ENCODE results near the gene PHETA1.

The PHETA1 gene

DNA sequence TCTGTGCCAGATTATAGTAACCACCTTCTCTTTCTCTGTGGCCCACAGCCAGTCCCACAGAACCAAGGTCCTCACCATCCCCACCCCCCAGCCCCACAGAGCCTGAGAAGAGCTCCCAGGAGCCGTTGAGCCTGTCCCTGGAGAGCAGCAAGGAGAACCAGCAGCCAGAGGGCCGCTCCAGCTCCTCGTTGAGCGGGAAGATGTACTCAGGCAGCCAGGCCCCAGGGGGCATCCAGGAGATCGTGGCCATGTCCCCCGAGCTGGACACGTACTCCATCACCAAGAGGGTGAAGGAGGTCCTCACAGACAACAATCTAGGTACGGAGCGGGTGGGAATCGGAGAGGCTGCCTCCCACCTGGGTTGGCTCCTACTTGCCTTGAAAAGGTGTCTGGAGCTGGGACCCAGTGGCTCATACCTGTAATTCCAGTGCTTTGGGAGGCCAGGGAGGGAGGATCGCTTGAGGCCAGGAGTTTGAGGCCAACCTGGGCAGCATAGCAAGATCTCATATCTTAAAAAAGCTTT, 34.4 kb downstream of the PHETA1 start:
- H3K27ac ChIP-seq = no peak overlapping the region
- TF ChIP-seq, protein P1, sequence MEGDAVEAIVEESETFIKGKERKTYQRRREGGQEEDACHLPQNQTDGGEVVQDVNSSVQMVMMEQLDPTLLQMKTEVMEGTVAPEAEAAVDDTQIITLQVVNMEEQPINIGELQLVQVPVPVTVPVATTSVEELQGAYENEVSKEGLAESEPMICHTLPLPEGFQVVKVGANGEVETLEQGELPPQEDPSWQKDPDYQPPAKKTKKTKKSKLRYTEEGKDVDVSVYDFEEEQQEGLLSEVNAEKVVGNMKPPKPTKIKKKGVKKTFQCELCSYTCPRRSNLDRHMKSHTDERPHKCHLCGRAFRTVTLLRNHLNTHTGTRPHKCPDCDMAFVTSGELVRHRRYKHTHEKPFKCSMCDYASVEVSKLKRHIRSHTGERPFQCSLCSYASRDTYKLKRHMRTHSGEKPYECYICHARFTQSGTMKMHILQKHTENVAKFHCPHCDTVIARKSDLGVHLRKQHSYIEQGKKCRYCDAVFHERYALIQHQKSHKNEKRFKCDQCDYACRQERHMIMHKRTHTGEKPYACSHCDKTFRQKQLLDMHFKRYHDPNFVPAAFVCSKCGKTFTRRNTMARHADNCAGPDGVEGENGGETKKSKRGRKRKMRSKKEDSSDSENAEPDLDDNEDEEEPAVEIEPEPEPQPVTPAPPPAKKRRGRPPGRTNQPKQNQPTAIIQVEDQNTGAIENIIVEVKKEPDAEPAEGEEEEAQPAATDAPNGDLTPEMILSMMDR (IDR thresholded peaks at IDR 0.05) = no peak
- TF ChIP-seq ZFX (IDR thresholded peaks at IDR 0.05; ENCODE audit: borderline replicate concordance) = no peak

DNA sequence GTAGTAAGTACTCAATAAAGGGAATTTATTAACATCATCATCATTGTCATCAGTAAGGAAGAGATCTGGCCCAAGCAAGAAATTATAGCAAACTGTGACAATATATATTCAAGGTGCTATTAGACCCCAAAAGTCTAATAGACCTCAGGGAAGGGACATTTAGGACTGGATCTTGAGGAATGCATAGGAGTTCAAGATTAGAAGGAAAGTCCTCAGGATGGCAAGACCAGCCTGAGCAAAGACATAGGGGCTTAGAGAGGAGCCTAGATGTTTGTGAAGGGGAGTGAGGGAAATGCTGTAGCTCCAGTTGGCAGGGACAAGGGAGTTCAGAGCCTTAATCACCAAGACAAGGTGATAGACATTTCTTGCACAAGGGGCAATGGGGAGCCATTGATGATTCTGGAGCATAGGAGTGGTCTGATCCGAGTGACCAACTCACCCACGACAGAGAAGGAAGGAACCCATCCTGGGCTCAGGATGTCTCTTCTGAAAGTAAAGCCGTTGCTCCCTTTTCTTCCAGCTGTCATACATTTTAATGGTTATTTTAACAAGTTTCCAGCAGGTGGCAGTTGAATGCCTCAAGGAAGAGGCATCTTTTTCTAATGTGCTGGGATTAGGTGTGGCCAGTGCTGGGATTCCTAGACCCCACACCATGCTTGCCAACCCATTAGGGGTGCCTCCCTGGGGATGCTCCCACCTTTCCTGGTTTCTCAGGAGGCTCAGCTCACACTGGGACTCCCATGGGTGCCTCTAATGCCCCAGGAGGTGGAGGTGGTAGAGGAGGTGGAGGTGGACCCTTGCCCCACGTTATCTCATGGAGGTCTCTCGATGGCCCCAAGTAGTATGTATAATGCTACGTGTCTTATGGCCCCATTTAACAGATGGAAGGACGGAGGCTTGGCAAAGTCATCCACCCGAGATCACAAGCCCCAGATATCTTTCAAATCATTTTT, 37.8 kb downstream of the PHETA1 start:
- TF ChIP-seq, protein P1 (IDR thresholded peaks at IDR 0.05) = peak; percentile 84
- TF ChIP-seq ZFX (IDR thresholded peaks at IDR 0.05; ENCODE audit: borderline replicate concordance) = no peak

DNA sequence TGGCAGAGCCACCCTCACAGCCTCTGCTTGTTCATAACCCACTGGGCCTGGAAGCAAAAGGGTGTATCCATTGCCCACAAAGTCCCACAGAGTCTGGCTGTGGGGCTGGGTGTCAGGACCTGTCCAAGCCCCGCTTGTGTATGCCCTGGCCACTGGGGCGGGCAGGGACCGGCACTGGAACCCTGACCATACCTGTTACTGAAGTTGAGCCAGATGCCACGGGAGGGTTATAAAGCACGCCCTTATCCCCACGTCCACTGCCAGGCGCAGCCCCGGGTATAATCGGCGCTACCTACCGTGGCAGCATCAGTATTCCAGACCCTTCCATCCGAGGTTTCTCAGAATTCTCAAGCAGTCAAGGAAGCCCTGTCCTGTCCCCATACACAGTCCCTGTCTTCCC, 40.8 kb downstream of the PHETA1 start:
- no peak overlapping the region for H3K27ac ChIP-seq
- TF ChIP-seq ZFX (IDR thresholded peaks at IDR 0.05; ENCODE audit: borderline replicate concordance) = no peak
- TF ChIP-seq, protein P1 (IDR thresholded peaks at IDR 0.05) = no peak

More for the DNA sequence above, 37.8 kb downstream of the PHETA1 start:
- no peak overlapping the region for H3K27ac ChIP-seq

DNA sequence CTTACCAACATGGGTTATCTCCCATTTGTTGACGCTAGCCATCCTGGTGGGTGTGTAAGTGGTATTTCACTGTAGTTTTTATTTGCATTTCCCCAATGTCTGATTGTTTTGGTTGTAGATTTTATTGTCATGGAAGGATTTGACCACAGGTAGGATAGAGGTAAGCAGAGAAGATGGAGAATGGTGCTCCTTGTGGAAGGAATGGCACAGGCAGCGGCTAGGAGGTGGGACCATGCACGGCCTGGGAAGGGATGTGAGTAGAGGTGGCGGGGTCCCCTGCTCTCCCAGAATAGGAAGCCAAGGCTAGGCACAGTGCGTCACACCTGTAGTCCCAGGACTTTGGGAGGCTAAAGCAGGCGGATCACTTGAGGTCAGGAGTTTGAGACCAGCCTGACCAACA, 41.4 kb downstream of the PHETA1 start:
- no peak overlapping the region for H3K27ac ChIP-seq
- no peak for TF ChIP-seq ZFX (IDR thresholded peaks at IDR 0.05; ENCODE audit: borderline replicate concordance)
- TF ChIP-seq, protein P1 (IDR thresholded peaks at IDR 0.05) = no peak

DNA sequence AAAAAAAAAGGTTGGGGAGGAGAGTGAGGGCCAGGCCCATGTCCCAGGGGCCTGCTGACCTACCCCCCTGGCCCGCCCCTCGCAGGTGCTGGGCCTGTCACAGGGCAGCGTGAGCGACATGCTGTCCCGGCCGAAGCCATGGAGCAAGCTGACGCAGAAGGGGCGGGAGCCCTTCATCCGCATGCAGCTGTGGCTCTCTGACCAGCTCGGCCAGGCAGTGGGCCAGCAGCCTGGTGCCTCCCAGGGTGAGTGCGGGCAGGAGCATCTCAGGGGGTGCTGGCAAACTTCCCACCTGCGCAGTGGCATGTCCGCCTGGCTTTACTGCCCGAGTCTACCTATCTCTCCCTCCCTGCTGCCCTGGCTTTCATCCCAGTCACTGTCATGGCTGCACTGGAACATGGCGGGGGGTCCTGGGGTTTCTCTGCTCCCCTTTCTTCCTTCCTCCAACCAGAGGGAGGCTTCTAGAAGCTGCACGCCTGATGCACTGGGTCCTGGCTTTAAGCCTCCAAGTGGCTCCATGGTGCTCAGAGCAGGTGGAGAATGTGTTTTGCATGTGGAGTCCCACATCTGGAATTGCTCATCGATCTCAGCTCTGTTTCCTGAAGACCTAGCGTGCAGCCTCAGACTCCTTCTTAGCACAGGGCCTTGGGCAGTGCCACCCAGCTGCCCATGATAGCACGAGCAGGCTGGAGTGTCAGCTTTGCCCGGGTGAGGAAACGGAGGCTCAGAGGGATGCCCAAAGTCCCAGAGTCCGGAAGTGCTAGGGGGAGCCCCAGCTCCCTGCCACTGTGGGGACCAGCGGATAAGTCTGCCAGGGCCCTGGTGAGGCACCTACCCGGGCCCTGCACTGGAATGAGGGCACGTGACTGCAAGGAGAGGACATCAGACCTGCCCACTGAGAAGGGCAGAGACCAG, 46.3 kb downstream of the PHETA1 start:
- H3K27ac ChIP-seq = no peak overlapping the region
- TF ChIP-seq, protein P1 (IDR thresholded peaks at IDR 0.05) = no peak
- TF ChIP-seq ZFX (IDR thresholded peaks at IDR 0.05; ENCODE audit: borderline replicate concordance) = no peak

DNA sequence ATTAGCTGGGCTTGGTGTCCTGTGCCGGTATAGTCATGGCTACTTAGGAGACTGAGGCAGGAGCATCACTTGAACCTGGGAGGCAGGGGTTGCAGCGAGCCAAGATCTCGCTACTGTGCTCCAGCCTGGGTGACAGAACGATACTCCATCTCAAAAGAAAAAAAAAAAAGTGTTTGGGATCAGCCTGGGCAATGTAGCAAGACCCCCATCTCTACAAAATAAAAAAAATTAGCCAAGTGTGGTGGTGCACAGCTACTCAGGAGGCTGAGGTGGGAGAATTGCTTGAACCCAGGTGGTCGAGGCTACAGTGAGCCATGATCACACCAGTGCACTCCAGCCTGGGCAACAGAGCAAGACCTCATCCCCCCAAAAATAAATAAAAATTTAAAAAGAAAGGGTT, 47.6 kb downstream of the PHETA1 start:
- no peak for TF ChIP-seq ZFX (IDR thresholded peaks at IDR 0.05; ENCODE audit: borderline replicate concordance)
- TF ChIP-seq, protein P1 (IDR thresholded peaks at IDR 0.05) = no peak
- H3K27ac ChIP-seq = no peak overlapping the region
